Measurements from ENCODE around the gene SLC1A5.

GRCh38 chr19:46785054-46785979 lies 3.1 kb downstream of the SLC1A5 start:
- no peak for TF ChIP-seq EZH2 (IDR thresholded peaks at IDR 0.05; ENCODE audit: low read length, missing control alignments)
- no peak for TF ChIP-seq CTCF (conservative IDR thresholded peaks at IDR 0.05 in 1 of 2, IDR thresholded peaks at IDR 0.05 in 1 of 2; ENCODE audit: low read depth in 1 of 2, low read length in 2 of 2)
